GM18951 (cell line): Measurements from ENCODE around the gene ARHGAP1.

Experiments used
- POLR2A ChIP-seq: IDR thresholded peaks from 4 replicates; pipeline ENCODE4 v1.6.1; 2011; ENCODE audit warnings: mild to moderate bottlenecking; ENCODE audit not compliant: insufficient read length, insufficient read depth; ENCODE audit errors: extremely low read depth
- in situ Hi-C: fragments of 300-500 bp; cut with MboI; formaldehyde crosslinking; loops from one replicate; pipeline ENCODE4 v1.12.0; 2022; ENCODE audit warnings: low sequenced_read_pairs, mixed read lengths, inconsistent platforms; ENCODE audit not compliant: unreplicated experiment

Gene ARHGAP1

GRCh38 chr11:46669711-46670139, 30.7 kb downstream of the ARHGAP1 start:
- in situ Hi-C loops, result no loop called here
- no peak for TF ChIP-seq POLR2A

- TF ChIP-seq POLR2A, result no peak
- in situ Hi-C loops, result no loop called here
These were observed 31.8 kb downstream of the ARHGAP1 start for GRCh38 chr11:46668480-46669085.

GRCh38 chr11:46667043-46667481, 33.4 kb downstream of the ARHGAP1 start:
- in situ Hi-C loops, result no loop called here
- no peak for TF ChIP-seq POLR2A

DNA sequence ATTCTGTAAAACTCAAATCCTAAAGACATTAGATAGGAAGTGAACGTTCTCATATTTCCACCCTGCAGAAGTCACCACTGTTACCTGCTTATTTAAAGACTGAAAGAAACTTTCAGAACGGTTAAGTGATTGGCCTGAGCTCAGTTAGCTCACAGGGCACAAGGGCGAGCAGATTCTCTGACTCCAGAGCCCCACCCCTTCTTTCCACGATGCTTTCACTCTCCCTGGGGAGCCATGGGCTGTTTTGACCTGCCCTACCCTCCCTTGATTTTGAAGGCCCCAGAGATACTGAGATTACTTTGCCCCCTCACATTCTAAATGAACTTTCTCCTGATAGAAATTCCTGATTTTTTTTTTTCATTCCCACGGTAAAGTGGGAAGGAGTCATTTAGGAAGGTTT, 33.9 kb downstream of the ARHGAP1 start:
- TF ChIP-seq POLR2A, result no peak
- in situ Hi-C loops, result no loop called here

GRCh38 chr11:46665356-46665755, 35.1 kb downstream of the ARHGAP1 start:
- no peak for TF ChIP-seq POLR2A
- in situ Hi-C loops, result no loop called here

GRCh38 chr11:46664612-46665011, 35.8 kb downstream of the ARHGAP1 start:
- no peak for TF ChIP-seq POLR2A
- in situ Hi-C loops, result no loop called here

- in situ Hi-C loops, result no loop called here
These were observed 37.0 kb downstream of the ARHGAP1 start for GRCh38 chr11:46663277-46663940.

DNA sequence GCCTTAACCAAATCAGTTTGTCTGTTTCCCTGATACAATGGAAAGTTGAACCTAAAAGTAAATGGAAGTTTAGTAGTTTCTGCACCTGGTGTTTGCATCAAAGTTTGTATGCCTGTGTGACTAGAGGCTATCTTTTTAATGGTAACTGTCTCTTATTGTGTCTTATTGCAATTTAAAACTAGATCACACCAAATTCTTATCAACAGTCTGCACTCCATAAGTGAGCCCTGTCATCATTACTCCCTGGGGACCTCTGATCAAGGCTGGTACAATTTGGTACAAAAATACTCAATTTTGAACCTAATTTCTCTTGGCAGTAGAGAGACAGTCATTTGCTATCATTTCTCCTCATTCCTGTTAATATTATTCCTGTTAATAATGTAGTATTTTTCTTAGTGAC, 38.1 kb downstream of the ARHGAP1 start:
- no peak for TF ChIP-seq POLR2A
- in situ Hi-C loops, result no loop called here

More at GRCh38 chr11:46663277-46663940, 37.0 kb downstream of the ARHGAP1 start:
- TF ChIP-seq POLR2A, result no peak

- in situ Hi-C loops, result no loop called here
- no peak for TF ChIP-seq POLR2A
These were observed 38.6 kb downstream of the ARHGAP1 start for GRCh38 chr11:46661836-46662235.

DNA sequence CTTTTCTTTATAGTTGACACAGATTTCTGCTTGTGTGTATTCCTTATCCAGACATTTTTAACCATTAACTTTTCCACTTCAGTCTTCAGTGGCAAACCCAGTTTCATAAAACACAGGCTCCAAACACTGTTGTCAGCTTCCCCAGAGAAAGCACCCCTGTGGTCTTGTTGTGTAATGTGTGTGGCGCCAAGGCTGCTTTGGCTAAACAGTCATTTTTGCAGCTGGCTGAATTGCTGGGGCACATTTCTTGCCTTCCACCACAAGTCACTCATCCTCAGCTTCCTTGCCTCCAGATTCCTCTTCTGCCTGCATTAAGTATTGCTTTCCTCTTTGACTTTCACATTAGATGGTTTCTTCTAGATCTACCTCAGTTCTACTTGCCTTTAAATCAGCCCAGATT, 40.5 kb downstream of the ARHGAP1 start:
- in situ Hi-C loops, result no loop called here
- no peak for TF ChIP-seq POLR2A

- no peak for TF ChIP-seq POLR2A
- in situ Hi-C loops, result no loop called here
These were observed 42.2 kb downstream of the ARHGAP1 start for GRCh38 chr11:46658259-46658658.

- TF ChIP-seq POLR2A, result no peak
- in situ Hi-C loops, result no loop called here
These were observed 43.2 kb downstream of the ARHGAP1 start for GRCh38 chr11:46657186-46657585.

DNA sequence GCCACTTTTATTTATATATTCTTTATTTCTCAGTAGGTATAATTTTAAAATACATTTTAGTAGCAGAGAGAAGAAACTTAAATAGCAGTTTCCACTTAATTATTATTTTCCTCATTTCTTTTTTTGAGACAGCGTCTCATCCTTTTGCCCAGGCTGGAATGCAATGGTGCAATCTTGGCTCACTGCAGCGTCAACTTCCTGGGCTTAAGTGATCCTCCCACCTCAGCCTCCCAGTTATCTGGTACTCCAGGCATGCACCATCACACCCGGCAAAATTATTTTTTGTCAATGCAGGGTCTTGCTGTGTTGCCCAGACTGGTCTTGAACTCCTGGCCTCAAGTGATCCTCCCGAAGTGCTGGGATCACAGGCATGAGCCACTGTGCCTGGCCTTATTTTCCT, 44.8 kb downstream of the ARHGAP1 start:
- no peak for TF ChIP-seq POLR2A
- in situ Hi-C loops, result no loop called here

DNA sequence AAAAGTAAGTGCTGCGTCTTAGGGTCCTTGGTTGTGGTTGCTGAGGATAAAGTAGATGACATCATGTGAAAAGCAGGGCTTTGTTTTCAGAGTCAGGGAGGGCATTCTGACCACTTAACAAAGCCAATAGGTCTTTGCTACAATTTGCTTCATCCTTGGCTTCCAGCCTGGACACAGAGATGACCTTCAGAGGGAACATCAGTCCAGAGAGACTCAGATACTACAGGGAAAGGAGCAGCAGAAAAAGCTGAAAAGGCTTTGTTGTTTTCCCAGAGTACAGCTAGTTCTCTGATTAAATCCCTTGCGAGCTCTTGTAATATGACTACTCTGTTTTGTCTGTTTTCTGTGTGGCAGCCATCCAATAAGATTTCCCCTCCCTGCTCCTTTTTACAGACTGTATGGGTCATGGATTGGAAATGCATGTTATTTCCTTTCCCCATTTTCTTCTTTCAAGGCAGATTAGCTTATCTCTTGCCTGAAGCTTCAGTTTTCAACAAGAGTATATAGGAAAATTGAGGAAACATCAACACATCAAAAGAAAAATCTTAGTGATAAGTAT, 51.2 kb downstream of the ARHGAP1 start:
- no peak for TF ChIP-seq POLR2A
- in situ Hi-C loops, result no loop called here
